Colon (tissue), 2 donors: Measurements from ENCODE around the gene SLAMF8.

ENCODE experiments used
- FAIRE-seq: peaks from 2 replicates; lab custom pipeline; 2012; peaks lifted over from hg19 to GRCh38; lab: Jason Lieb, UNC
- donor health status: control.
- donor health status: control.

Gene SLAMF8

GRCh38 chr1:159849626-159850366 is 23.1 kb downstream of the SLAMF8 start:
- FAIRE-seq, result no peak

- FAIRE-seq, result no peak
Observed at GRCh38 chr1:159851407-159851806, 24.7 kb downstream of the SLAMF8 start.

GRCh38 chr1:159853417-159854115 is 26.9 kb downstream of the SLAMF8 start:
- FAIRE-seq, result no peak

- FAIRE-seq, result no peak
Observed at GRCh38 chr1:159854116-159854692, 27.5 kb downstream of the SLAMF8 start.

GRCh38 chr1:159854693-159855192 is 28.1 kb downstream of the SLAMF8 start:
- no peak for FAIRE-seq

GRCh38 chr1:159855709-159856108 is 29.0 kb downstream of the SLAMF8 start:
- FAIRE-seq, result no peak

GRCh38 chr1:159856576-159856975 is 29.9 kb downstream of the SLAMF8 start:
- FAIRE-seq, result no peak

- FAIRE-seq, result no peak
Observed at GRCh38 chr1:159857889-159858288, 31.2 kb downstream of the SLAMF8 start.

GRCh38 chr1:159859767-159860322 is 33.2 kb downstream of the SLAMF8 start:
- FAIRE-seq, result no peak

- FAIRE-seq, result no peak
Observed at GRCh38 chr1:159860456-159860855, 33.8 kb downstream of the SLAMF8 start.

- no peak for FAIRE-seq
Observed at GRCh38 chr1:159861218-159861617, 34.5 kb downstream of the SLAMF8 start.

- no peak for FAIRE-seq
Observed at GRCh38 chr1:159862031-159862430, 35.4 kb downstream of the SLAMF8 start.

GRCh38 chr1:159862557-159862956 is 35.9 kb downstream of the SLAMF8 start, which contains the start of gene VSIG8:
Gene VSIG8 (minus strand): TSS chr1:159862657. CDS start chr1:159862521, 136 bp downstream.
- FAIRE-seq, result no peak

- FAIRE-seq, result no peak
Observed at GRCh38 chr1:159864262-159864661, 37.6 kb downstream of the SLAMF8 start.

GRCh38 chr1:159866066-159866465 is 39.4 kb downstream of the SLAMF8 start:
- no peak for FAIRE-seq

GRCh38 chr1:159866905-159867663 is 40.4 kb downstream of the SLAMF8 start:
- no peak for FAIRE-seq

- FAIRE-seq, result peak; percentile 47
Observed at GRCh38 chr1:159867664-159868026, 41.0 kb downstream of the SLAMF8 start.

GRCh38 chr1:159868766-159869165 is 42.1 kb downstream of the SLAMF8 start:
- no peak for FAIRE-seq

- FAIRE-seq, result no peak
Observed at GRCh38 chr1:159869173-159869572, 42.5 kb downstream of the SLAMF8 start.

- FAIRE-seq, result no peak
Observed at GRCh38 chr1:159869607-159870006, 42.9 kb downstream of the SLAMF8 start.

- no peak for FAIRE-seq
Observed at GRCh38 chr1:159870704-159871103, 44.0 kb downstream of the SLAMF8 start.

- no peak for FAIRE-seq
Observed at GRCh38 chr1:159872891-159873290, 46.2 kb downstream of the SLAMF8 start.
